NCI-H748 (cell line): ENCODE results near the gene RMDN2.

ENCODE experiments used
- DNase-seq: peaks from one replicate; lab custom pipeline; 2025; ENCODE audit not compliant: unreplicated experiment; lab: John Stamatoyannopoulos, UW

The RMDN2 gene, protein sequence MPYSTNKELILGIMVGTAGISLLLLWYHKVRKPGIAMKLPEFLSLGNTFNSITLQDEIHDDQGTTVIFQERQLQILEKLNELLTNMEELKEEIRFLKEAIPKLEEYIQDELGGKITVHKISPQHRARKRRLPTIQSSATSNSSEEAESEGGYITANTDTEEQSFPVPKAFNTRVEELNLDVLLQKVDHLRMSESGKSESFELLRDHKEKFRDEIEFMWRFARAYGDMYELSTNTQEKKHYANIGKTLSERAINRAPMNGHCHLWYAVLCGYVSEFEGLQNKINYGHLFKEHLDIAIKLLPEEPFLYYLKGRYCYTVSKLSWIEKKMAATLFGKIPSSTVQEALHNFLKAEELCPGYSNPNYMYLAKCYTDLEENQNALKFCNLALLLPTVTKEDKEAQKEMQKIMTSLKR

DNA sequence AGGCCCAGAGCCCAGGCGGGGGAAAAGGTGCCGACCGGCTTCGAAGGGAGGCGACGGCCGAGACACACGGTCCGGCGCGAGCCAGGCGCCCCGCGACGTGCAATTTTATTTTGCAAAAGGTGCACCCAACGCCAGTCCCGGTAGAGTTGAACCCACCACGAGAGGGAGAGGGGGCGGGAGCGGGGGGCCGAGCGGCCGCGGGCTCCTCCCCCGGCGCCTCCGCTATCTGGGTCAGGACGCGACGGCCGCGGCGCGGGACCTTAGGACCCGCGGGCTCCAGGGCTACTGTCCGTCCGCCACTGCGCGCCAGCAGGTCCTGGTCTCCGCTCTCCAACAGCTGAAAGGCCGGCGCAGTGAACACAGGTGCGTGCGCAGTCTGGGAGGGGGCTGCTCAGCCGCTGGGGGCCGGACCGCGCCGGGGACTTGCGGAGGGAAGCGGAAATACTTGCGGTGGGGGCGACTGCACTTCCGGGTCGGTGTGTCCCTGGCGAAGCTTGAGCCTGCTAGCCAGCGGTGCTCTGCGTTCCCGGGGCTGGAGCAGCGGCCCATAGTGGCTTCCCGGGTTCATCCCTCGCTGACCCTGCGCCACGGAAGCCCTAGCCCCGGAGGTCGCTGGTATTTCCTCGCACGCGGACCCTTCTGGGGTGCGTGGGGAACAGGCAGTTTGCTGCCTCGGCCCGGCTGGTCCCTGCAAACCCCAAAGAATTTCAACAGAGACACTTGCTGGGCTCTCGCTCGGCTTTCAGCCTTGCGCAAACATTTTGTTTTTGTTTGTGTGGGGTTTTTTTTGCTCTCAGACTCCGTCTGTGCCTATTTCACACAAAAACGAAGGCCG is at the start of gene RMDN2:
Gene RMDN2 (plus strand): TSS at position 225 of the 835 bp plus-strand sequence. CDS start 3,991 bp downstream, outside the sequence.
- DNase-seq, result peak; percentile 94

GRCh38 chr2:37875403-37875906 is 49.6 kb upstream of the RMDN2 start:
- DNase-seq, result no peak

DNA sequence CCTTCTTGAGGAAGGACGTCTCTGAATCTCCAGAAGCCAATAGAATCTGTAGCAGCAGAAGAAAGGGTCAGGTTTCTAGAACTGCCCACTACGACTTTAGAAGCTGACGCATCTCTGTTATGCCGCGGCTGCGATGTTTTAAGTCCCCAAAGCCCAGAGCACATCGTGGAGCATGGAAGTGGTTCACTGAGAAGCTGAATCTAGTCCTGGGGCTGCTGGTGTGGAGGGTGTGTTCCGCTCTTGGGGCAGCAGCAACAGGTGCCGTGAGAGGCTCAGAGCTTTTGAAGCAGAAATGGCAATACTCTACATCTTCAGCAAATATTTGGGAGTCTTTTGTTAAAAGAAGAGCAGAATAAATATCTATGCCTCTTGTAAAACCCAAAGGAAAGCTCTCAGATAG is 48.9 kb upstream of the RMDN2 start:
- no peak for DNase-seq

DNA sequence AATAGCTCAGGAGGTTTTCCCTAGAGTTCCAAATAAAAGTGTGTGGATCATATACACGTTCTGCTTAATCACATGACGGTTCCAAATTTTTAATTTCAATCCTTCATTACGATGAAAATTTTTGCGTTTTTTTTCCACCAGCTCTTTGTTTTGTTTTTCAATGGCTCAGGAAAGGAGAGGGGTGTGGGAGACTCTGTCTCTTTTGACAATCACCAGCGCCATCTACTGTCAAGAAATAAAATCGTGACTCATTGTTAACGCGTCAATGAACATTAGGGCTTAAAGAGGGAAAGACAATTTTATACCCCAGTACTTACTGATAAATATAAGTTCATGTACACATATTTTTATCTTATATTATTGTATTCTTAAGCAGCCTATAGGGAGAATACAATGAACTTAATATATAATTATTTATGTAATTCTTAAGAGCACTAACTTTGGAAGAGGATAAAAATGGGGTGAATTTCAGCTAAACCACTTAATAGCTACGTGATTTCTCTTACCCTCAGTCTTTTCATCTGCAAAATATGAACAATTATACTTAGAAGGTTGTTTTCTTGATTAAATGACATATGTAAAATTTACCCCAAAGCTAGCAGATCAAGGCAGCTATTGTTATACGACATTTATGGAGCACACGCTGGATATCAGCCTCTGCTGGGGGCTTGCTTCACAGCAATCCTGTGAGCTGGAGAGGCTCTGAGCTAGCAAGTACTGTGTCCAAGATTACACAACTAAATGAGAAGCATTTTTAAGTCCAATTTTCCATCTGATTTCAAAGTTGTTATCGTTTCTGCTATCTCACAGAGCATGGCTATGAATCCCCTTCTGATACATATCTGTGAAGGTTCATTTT is 47.4 kb upstream of the RMDN2 start:
- DNase-seq, result peak; percentile 65

DNA sequence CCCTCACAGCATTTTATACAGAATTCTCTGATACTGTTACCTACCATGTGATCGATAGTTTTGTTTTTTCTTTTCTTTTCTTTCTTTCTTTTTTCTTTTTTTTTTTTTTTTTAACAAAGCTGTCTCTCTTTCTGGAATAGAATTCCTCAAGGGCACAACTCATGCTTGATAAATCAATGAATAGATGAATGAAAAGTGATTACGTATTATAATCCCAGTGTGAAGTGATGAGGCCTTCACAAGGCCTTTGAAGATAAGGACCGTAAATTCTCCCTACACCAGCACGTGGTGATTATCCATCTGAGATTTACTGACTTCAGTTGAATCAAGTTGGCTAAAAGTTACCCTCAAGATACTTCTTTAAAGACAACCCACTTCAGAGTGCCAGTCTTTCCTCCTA is 46.6 kb upstream of the RMDN2 start:
- no peak for DNase-seq

GRCh38 chr2:37880551-37880950 is 44.5 kb upstream of the RMDN2 start:
- no peak for DNase-seq

- DNase-seq, result peak; percentile 17
Observed at GRCh38 chr2:37881397-37881796, 43.7 kb upstream of the RMDN2 start.

- no peak for DNase-seq
Observed at GRCh38 chr2:37882036-37882435, 43.1 kb upstream of the RMDN2 start.

GRCh38 chr2:37883518-37883917 is 41.6 kb upstream of the RMDN2 start:
- DNase-seq, result no peak

GRCh38 chr2:37885329-37885993 is 39.6 kb upstream of the RMDN2 start:
- DNase-seq, result no peak

DNA sequence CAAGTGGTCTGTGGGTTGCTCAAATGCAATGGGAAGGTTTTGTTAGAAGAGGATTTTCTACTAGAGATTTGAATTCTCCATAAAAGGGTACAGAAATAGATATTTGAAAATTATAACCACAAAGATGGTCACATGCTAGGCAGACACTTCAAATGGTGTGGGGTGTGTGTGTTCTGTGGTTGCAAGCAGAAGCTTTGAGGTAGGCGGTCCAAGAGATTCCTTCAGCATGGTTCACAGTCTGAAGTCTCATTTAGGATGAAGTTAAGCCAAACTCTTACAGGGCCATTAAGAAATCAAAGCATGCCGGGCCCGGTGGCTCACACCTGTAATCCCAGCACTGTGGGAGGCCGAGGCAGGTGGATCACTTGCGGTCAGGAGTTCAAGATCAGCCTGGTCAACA is 38.3 kb upstream of the RMDN2 start:
- DNase-seq, result no peak

GRCh38 chr2:37887286-37887685 is 37.8 kb upstream of the RMDN2 start:
- DNase-seq, result no peak

DNA sequence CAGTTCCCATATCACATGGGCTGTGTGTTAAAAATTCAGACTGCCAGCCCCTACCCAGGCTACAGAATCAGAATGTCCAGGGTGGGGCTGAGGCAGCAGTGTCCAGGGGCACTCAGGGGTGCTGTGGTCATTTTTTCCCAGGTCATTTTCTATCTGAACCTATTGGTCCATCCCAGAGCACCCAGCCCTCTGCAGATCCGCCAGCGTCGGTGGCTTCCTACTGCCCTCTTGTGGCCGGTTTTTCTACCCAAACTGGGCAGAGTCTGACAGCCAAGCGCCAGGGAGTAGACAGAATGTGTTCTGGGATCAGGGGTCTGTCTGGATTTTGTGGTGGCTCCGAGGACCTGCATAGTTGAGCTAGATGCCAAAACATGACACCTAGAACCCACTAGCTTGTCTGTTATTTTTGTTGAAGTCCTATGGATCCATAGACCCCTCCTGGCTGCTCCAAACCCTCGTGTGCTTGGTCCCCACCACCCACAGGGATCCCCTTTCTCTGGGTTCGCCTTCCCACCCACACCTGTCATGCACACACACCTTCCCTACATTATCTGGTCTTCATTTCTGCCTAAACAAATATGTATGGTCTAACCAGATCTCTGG is 34.1 kb upstream of the RMDN2 start:
- peak; percentile 66 for DNase-seq

- DNase-seq, result no peak
Observed at GRCh38 chr2:37891846-37892435, 33.1 kb upstream of the RMDN2 start.

DNA sequence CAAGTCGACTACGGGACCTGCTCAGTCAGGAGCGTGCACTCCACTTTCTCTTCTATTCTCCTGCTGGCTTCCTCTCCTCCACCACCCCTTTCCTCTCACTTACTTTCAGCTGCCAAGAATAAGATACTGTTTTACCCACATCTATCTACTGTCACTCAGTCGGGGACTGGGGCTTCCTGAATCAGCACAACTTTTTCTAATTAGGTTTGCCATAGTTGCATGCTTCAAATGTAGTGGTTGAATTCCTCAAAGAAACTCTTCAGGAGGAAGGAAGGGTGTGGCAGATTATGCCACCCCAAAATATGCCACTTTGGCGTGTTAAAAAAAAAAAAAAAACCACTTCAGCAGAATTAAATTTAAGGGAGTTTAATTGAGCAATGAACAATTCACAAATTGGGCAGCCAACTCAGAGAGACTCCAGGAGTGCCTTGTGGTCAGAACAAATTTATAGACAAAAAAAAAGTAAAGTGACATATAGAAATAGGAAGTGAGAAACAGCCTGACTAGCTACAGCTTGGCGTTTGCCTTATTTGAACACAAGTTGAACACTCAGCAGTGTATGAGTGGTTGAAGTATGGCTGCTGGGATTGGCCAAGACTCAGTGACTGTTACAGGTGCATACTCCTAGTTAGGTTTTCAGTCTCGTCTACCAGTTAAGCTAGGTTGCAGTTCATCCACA is 32.5 kb upstream of the RMDN2 start:
- DNase-seq, result no peak

GRCh38 chr2:37893327-37893726 is 31.8 kb upstream of the RMDN2 start:
- no peak for DNase-seq

- no peak for DNase-seq
Observed at GRCh38 chr2:37894047-37894446, 31.0 kb upstream of the RMDN2 start.

GRCh38 chr2:37894601-37895000 is 30.5 kb upstream of the RMDN2 start:
- DNase-seq, result no peak

- DNase-seq, result no peak
Observed at GRCh38 chr2:37895140-37895539, 29.9 kb upstream of the RMDN2 start.
